IMR-90 (cell line): ENCODE data around the gene ZNF565. TPM values are rescaled to one million over a fixed set of nuclear protein-coding genes. Genes with fewer than 3 reads are reported as not detected.

ENCODE experiments used
- ATAC-seq: fragments of 200-7000 bp; cut with Tn5 transposase; 2 replicates; pipeline ENCODE4 v1.9.1; 2020; ENCODE audit warnings: low read depth, mild to moderate bottlenecking, moderate library complexity
- BruUV-seq: library from RNA; stranded (reverse); fragments of 400-500 nt; replicated peaks from 2 replicates; lab custom pipeline; 2021; lab: Mats Ljungman, UMichigan
- CTCF ChIA-PET: fragments of 300-600 bp; formaldehyde crosslinking; extraction: SDS; loops from one replicate; lab custom pipeline; 2021; ENCODE audit warnings: antibody characterized with exemption; lab: Yijun Ruan, JAX
- POLR2A ChIA-PET: fragments of 300-600 bp; sonication (Branson Sonifier 250); formaldehyde crosslinking; loops from one replicate; lab custom pipeline; 2022; ENCODE audit warnings: antibody characterized with exemption; ENCODE audit not compliant: unreplicated experiment; lab: Charles Lee
- DNase-seq: peaks from one replicate; pipeline ENCODE4 v3.0.0; 2013
- H2AFZ ChIP-seq: replicated peaks from 2 replicates; pipeline ENCODE3; 2013; ENCODE audit warnings: low read length, mild to moderate bottlenecking; ENCODE audit not compliant: poor library complexity
- H2AK5ac ChIP-seq: 2 replicates; pipeline ENCODE4 v1.6.1; 2013; ENCODE audit warnings: low read depth, low read length, inconsistent platforms
- H2AK9ac ChIP-seq: replicated peaks from 2 replicates; pipeline ENCODE3; 2013; ENCODE audit warnings: mild to moderate bottlenecking, low read depth, low read length, moderate library complexity; ENCODE audit not compliant: poor library complexity
- H2BK120ac ChIP-seq: 2 replicates; pipeline ENCODE4 v1.6.1; 2013; ENCODE audit warnings: low read depth, low read length, inconsistent platforms
- H2BK15ac ChIP-seq: 3 replicates; pipeline ENCODE4 v1.6.1; 2013; ENCODE audit warnings: low read depth, low read length, inconsistent platforms
- H2BK20ac ChIP-seq: 2 replicates; pipeline ENCODE4 v1.6.1; 2013; ENCODE audit warnings: low read depth, mild to moderate bottlenecking, inconsistent platforms, low read length, moderate library complexity
- H2BK5ac ChIP-seq: 2 replicates; pipeline ENCODE4 v1.6.1; 2013; ENCODE audit warnings: mild to moderate bottlenecking, low read depth, low read length, inconsistent platforms; ENCODE audit not compliant: poor library complexity, severe bottlenecking
- H3K14ac ChIP-seq: replicated peaks from 2 replicates; pipeline ENCODE4 v1.6.1; 2013; ENCODE audit warnings: low read depth, low read length, inconsistent platforms
- H3K18ac ChIP-seq: 2 replicates; pipeline ENCODE4 v1.6.1; 2013; ENCODE audit warnings: low read depth, low read length, control low read depth
- H3K23ac ChIP-seq: 2 replicates; pipeline ENCODE4 v1.6.1; 2013; ENCODE audit warnings: low read depth, low read length, inconsistent platforms
- H3K27ac ChIP-seq: 2 replicates; pipeline ENCODE4 v1.5.1; 2013; ENCODE audit warnings: mild to moderate bottlenecking, control low read depth, low read length; ENCODE audit not compliant: insufficient read depth
- H3K27me3 ChIP-seq: 2 replicates; pipeline ENCODE4 v1.6.1; 2013; ENCODE audit warnings: low read length; ENCODE audit not compliant: control insufficient read depth, insufficient read depth
- H3K36me3 ChIP-seq: 2 replicates; pipeline ENCODE4 v1.6.1; 2013; ENCODE audit warnings: low read length, mixed read lengths; ENCODE audit not compliant: control insufficient read depth, insufficient read depth
- H3K4ac ChIP-seq: 2 replicates; pipeline ENCODE4 v1.6.1; 2013; ENCODE audit warnings: low read depth, low read length, inconsistent platforms
- H3K4me1 ChIP-seq: 2 replicates; pipeline ENCODE4 v1.6.1; 2013; ENCODE audit warnings: low read length, mixed read lengths; ENCODE audit not compliant: control insufficient read depth, insufficient read depth
- H3K4me2 ChIP-seq: 2 replicates; pipeline ENCODE4 v1.6.1; 2013; ENCODE audit warnings: low read depth, mild to moderate bottlenecking, control low read depth, low read length, moderate library complexity
- H3K4me3 ChIP-seq: 2 replicates; pipeline ENCODE4 v1.5.1; 2013; ENCODE audit warnings: low read depth, mild to moderate bottlenecking, control low read depth, low read length, moderate library complexity; ENCODE audit not compliant: insufficient read depth
- H3K56ac ChIP-seq: 2 replicates; pipeline ENCODE4 v1.6.1; 2013; ENCODE audit warnings: low read length, inconsistent platforms; ENCODE audit not compliant: insufficient read depth; ENCODE audit errors: extremely low read depth
- H3K79me1 ChIP-seq, 2 experiments: 2 replicates each; pipeline ENCODE4 v1.6.1; 2013; ENCODE audit warnings: low read length in 2 of 2, inconsistent platforms in 1 of 2, low read depth in 1 of 2
- H3K9ac ChIP-seq: 2 replicates; pipeline ENCODE4 v1.6.1; 2013; ENCODE audit warnings: low read depth, low read length, control low read depth
- H3K9me1 ChIP-seq: 2 replicates; pipeline ENCODE4 v1.6.1; 2013; ENCODE audit warnings: low read length, inconsistent platforms; ENCODE audit not compliant: insufficient read depth
- H3K9me3 ChIP-seq: 2 replicates; pipeline ENCODE4 v1.6.1; 2013; ENCODE audit warnings: low read length; ENCODE audit not compliant: control insufficient read depth, insufficient read depth
- H4K20me1 ChIP-seq: 2 replicates; pipeline ENCODE4 v1.6.1; 2013; ENCODE audit warnings: low read length, inconsistent platforms; ENCODE audit not compliant: insufficient read depth
- H4K5ac ChIP-seq: 2 replicates; pipeline ENCODE4 v1.6.1; 2013; ENCODE audit warnings: mild to moderate bottlenecking, low read depth, low read length, control low read depth
- H4K8ac ChIP-seq, 2 experiments: 2 replicates each; pipeline ENCODE4 v1.6.1; 2013; ENCODE audit warnings: low read depth in 2 of 2, low read length in 2 of 2, control low read depth in 1 of 2, inconsistent platforms in 1 of 2
- H4K91ac ChIP-seq: 2 replicates; pipeline ENCODE4 v1.6.1; 2013; ENCODE audit warnings: low read depth, low read length, inconsistent platforms; ENCODE audit not compliant: insufficient read depth
- CHD1 ChIP-seq: IDR thresholded peaks from 2 replicates; pipeline ENCODE4 v1.6.1; 2012; ENCODE audit warnings: low read depth, low read length, improper control_type of control experiment
- MAFK ChIP-seq: IDR thresholded peaks from 2 replicates; pipeline ENCODE4 v1.6.1; 2012; ENCODE audit warnings: low read depth, low read length, improper control_type of control experiment
- MXI1 ChIP-seq: IDR thresholded peaks from 2 replicates; pipeline ENCODE4 v1.6.1; 2012; ENCODE audit warnings: low read depth, mild to moderate bottlenecking, low read length, moderate library complexity, borderline replicate concordance
- NFE2L2 ChIP-seq: fragments of 150-350 bp; IDR thresholded peaks from 2 replicates; pipeline ENCODE4 v1.6.1; 2016; ENCODE audit warnings: low read depth, mild to moderate bottlenecking, low read length
- WGBS, 2 experiments: methylation state at CpG; one replicate each; pipeline versions ENCODE4 v1.1.5 to v1.1.7; 2013; ENCODE audit warnings: missing lambda C conversion rate in 2 of 2; ENCODE audit not compliant: insufficient read length in 1 of 2; ENCODE audit errors: extremely low coverage in 2 of 2; 5-methylcytosine and 5-hydroxymethylcytosine counted together
- dilution Hi-C: fragments of 300-500 bp; cut with HindIII; formaldehyde crosslinking; loops from one replicate; pipeline ENCODE4 v1.14.3; 2018; ENCODE audit warnings: low sequenced_read_pairs; ENCODE audit not compliant: unreplicated experiment
- in situ Hi-C: fragments of 300-500 bp; cut with MboI; formaldehyde crosslinking; loops from 3 replicates; pipeline ENCODE4 v1.14.3; 2019; ENCODE audit warnings: low sequenced_read_pairs, inconsistent platforms, mixed read lengths
- intact Hi-C: fragments of 100-400 bp; cut with micrococcal nuclease; formaldehyde crosslinking; loops from 2 replicates; pipeline ENCODE4 v1.10.0; 2022
- polyA plus RNA-seq, 3 experiments: library from polyadenylated mRNA; depleted of rRNA; stranded (reverse); fragments of >200 nt; gene quantifications; 2 replicates each; pipeline ENCODE4 v1.2.3, GENCODE V29; 2012; ENCODE audit warnings: low replicate concordance in 1 of 3
- total RNA-seq: library from RNA; depleted of rRNA; stranded (reverse); fragments of >200 nt; gene quantifications from 2 replicates; pipeline ENCODE4 v1.2.3, GENCODE V29; 2012

ZNF565 gene
- total and polyA plus RNA-seq, 2 of the 4 experiments (the other 2 are of a cell fraction), result 2.3 to 7.5 TPM

DNA sequence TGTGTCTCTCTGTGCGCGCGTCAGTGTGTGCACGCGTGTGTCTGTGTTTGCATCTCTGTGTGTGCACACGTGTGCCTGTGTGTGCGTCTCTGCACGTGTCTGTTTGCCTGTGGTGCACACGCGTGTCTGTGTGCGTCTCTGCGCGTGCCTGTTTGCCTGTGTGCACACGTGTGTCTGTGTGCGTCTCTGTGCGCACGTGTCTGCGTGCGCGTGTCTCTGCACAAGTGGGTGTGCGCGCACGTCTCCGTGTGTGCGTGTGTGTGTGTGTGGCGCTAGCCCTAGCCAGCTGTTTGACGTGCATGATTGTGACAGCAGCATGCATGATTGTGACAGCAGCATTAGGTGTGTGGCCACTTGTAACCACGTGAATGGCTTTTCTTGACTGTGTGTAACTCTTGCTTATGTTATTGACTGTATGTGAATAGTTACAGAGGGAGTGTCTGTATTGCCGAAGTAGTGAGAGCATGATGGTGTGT is 31.6 kb upstream of the ZNF565 start:
- no peak overlapping the region for H2AK9ac ChIP-seq
- H3K56ac ChIP-seq, result no peak overlapping the region
- no peaks in the 10 kb centered on the region for H3K36me3 ChIP-seq
- H3K9ac ChIP-seq, result no peak overlapping the region
- DNase-seq (no peak), ATAC-seq (no peak)
- H2BK15ac ChIP-seq, result no peak overlapping the region
- H3K4me3 ChIP-seq, result peak overlapping the region; percentile 38; the same call in 1 of the 2 replicates
- peak overlapping the region; percentile 49; the same call in 1 of the 2 replicates for H3K23ac ChIP-seq
- ChIA-PET CTCF (no interaction called here), POLR2A (no interaction called here)
- H4K91ac ChIP-seq, result no peak overlapping the region
- peaks cover 4% of the 10 kb centered on the region; the same call in 1 of the 2 replicates for H3K9me1 ChIP-seq
- 19% methylated on average over 3 of the region's 29 CpGs; no CpG with 5 or more reads in 1 of the 2 experiments for WGBS, 2 experiments
- H2AFZ ChIP-seq, result peak overlapping the region; percentile 81
- H3K4me2 ChIP-seq, result peak overlapping the region; percentile 90; the same call in 1 of the 2 replicates
- no peak overlapping the region for H4K8ac ChIP-seq
- H3K14ac ChIP-seq, result no peak overlapping the region
- no TSS peak for BruUV-seq
- peaks cover 7% of the 10 kb centered on the region for H3K27me3 ChIP-seq
- H3K18ac ChIP-seq, result no peak overlapping the region
- no peak overlapping the region for H3K27ac ChIP-seq
- H4K20me1 ChIP-seq, result no peaks in the 10 kb centered on the region
- H2BK120ac ChIP-seq, result no peak overlapping the region
- no peak overlapping the region for H3K4ac ChIP-seq
- no peak overlapping the region for H4K5ac ChIP-seq
- H2BK20ac ChIP-seq, result no peak overlapping the region
- TF ChIP-seq NFE2L2, result no peak
- TF ChIP-seq MXI1, result no peak
- no peak for TF ChIP-seq MAFK
- TF ChIP-seq CHD1, result no peak
- intact Hi-C loops, result no loop called here
- H3K79me1 ChIP-seq, result no peaks in the 10 kb centered on the region
- dilution Hi-C loops, result no loop called here
- peaks cover 2% of the 10 kb centered on the region; the same call in 1 of the 2 replicates for H3K9me3 ChIP-seq
- no peak overlapping the region for H2BK5ac ChIP-seq
- no peak overlapping the region for H2AK5ac ChIP-seq
- H3K4me1 ChIP-seq, result no peaks in the 10 kb centered on the region
- in situ Hi-C loops, result no loop called here
